AG04449 (cell line): Measurements from ENCODE around the gene C16orf74.

ENCODE experiments used
- CTCF ChIA-PET: fragments of 350-600 bp; formaldehyde crosslinking; extraction: SDS; loops from one replicate; lab custom pipeline; 2021; ENCODE audit warnings: antibody characterized with exemption; lab: Yijun Ruan, JAX
- POLR2A ChIA-PET: fragments of 400-600, 350-600 bp; formaldehyde crosslinking; extraction: SDS; loops from one replicate; lab custom pipeline; 2020; ENCODE audit warnings: antibody characterized with exemption, inconsistent platforms; lab: Yijun Ruan, JAX
- DNase-seq: peaks from one replicate; pipeline ENCODE4 v3.0.0-alpha.2; 2010; ENCODE audit warnings: low read depth, low spot score
- H3K4me3 ChIP-seq: 2 replicates; pipeline ENCODE4 v1.5.1; 2011; ENCODE audit warnings: low read depth, mild to moderate bottlenecking, control low read depth, low read length
- TF ChIP-seq, protein P1 (sequence below): IDR thresholded peaks from one replicate; pipeline ENCODE4 v1.5.1; 2011; ENCODE audit warnings: mild to moderate bottlenecking, moderate library complexity, low read length, control low read depth, inconsistent platforms; ENCODE audit not compliant: insufficient read depth; ENCODE audit errors: missing control alignments

The C16orf74 gene

GRCh38 chr16:85698459-85698891 is 52.4 kb downstream of the C16orf74 start:
- TF ChIP-seq, protein P1, sequence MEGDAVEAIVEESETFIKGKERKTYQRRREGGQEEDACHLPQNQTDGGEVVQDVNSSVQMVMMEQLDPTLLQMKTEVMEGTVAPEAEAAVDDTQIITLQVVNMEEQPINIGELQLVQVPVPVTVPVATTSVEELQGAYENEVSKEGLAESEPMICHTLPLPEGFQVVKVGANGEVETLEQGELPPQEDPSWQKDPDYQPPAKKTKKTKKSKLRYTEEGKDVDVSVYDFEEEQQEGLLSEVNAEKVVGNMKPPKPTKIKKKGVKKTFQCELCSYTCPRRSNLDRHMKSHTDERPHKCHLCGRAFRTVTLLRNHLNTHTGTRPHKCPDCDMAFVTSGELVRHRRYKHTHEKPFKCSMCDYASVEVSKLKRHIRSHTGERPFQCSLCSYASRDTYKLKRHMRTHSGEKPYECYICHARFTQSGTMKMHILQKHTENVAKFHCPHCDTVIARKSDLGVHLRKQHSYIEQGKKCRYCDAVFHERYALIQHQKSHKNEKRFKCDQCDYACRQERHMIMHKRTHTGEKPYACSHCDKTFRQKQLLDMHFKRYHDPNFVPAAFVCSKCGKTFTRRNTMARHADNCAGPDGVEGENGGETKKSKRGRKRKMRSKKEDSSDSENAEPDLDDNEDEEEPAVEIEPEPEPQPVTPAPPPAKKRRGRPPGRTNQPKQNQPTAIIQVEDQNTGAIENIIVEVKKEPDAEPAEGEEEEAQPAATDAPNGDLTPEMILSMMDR = no peak
- POLR2A ChIA-PET = interaction anchor here (0.7 kb wide), 1 partner anchor 52 kb away, joined by 3 read pairs; no protein-coding TSS in a partner anchor
- H3K4me3 ChIP-seq = no peak overlapping the region
- no peak for DNase-seq
- CTCF ChIA-PET = interaction anchor here (0.9 to 1.6 kb wide), 3 partner anchors 12 to 39 kb away, joined by 3 to 4 read pairs (median 4); no protein-coding TSS in a partner anchor

DNA sequence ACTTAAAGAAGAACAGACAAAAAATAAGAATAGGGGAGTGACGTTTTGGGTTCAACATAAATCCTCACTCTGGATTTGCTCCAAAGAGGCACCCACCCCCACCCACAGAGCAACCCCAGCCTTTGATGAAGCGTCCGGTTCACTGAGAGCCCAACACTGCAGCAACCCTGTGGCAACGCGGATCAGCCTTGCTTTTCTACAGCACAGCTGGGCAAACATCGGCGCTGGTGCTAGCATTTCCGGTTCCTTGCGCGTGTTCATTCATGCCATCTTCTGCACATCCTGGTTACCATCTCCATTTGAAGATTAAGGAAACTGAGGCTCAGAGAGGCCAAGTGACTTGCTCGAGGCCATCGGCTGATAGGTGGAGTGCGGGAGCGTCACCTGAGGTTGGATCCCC is 53.5 kb downstream of the C16orf74 start:
- TF ChIP-seq, protein P1 = no peak
- H3K4me3 ChIP-seq = no peak overlapping the region
- ChIA-PET CTCF (interaction anchor here (1.4 kb wide), 1 partner anchor 15 kb away, joined by 3 read pairs; no protein-coding TSS in a partner anchor), POLR2A (no interaction called here)
- no peak for DNase-seq

DNA sequence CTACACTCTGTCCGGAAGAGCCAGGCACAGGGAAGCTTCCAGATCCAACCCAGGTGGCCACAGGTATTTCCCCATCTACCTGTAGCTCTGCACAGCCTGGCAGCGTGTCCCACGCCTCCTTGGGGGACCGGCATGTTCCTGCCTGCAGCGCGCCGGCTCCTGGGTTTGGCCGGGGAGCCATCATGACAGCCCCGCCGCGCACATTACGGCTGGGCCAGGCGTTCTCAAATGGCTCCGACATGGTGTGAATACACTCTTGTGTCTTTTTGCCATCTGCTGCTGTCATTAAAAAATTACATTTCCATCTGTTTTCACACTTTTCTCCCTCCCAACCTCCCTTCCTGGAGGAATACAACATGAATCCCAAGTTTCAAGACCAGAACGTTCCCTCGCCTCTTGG is 54.1 kb downstream of the C16orf74 start:
- H3K4me3 ChIP-seq = no peak overlapping the region
- no peak for DNase-seq
- CTCF ChIA-PET = interaction anchor here (0.9 to 1.4 kb wide), 2 partner anchors 16 to 22 kb away, joined by 3 to 4 read pairs; no protein-coding TSS in a partner anchor
- POLR2A ChIA-PET = no interaction called here
- TF ChIP-seq, protein P1 = no peak

- POLR2A ChIA-PET = no interaction called here
Observed at GRCh38 chr16:85695196-85696128, 55.4 kb downstream of the C16orf74 start.

DNA sequence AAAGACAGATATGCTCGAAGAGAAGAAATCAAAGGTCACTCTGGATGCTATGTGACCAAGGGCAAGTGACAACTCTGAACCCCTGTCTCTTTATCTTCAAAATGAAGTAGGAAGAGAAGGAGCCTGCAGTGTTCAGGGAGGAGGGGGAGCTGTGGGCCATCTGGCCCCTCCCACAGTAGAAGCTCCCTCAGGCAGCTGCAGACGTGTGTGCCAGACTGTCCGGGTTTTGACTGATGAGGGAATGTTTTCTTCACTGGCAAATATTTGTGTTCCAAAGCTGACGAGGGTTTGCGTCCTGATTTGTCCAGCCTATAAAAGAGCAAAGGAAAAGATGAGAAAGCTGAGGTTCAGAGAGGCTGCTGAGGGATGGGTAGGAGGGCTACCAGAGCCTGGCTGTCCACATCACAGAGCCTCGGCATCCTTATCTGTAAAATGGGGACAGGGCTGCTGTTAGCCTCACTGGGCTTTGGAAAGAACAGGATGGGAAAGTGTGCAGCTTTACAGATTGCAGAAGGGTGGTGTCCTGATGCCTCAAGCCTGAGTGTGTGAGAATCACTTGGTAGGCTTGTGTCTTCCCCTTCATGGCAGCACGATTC is 60.3 kb downstream of the C16orf74 start:
- H3K4me3 ChIP-seq = no peak overlapping the region
- TF ChIP-seq, protein P1 = no peak
- ChIA-PET CTCF (interaction anchor here (1.9 to 7.2 kb wide), 2 partner anchors 15 to 28 kb away, joined by 4 to 41 read pairs; no protein-coding TSS in a partner anchor), POLR2A (no interaction called here)
- no peak for DNase-seq

More at GRCh38 chr16:85695196-85696128, 55.4 kb downstream of the C16orf74 start:
- CTCF ChIA-PET = interaction anchor here (0.8 to 7.2 kb wide), 3 partner anchors 20 to 23 kb away, joined by 3 to 41 read pairs (median 3); no protein-coding TSS in a partner anchor
- DNase-seq = no peak
- H3K4me3 ChIP-seq = no peak overlapping the region
- TF ChIP-seq, protein P1 = no peak
